Esophagus muscularis mucosa (tissue), 4 donors: ENCODE results near the gene FAM47E. TPM values are rescaled to one million over a fixed set of nuclear protein-coding genes. Genes with fewer than 3 reads are reported as not detected.

ENCODE experiments used
- DNase-seq: peaks from one replicate; pipeline ENCODE4 v3.0.0-alpha.2; 2017; ENCODE audit errors: extremely low spot score
- H3K27ac ChIP-seq, 4 donors: fragments of 200-600 bp; sonication (generic); replicated peaks in 1 of 4; 1 replicate in 3 of 4; 2 replicates in 1 of 4; pipeline ENCODE4 v1.5.1; 2016 to 2019; ENCODE audit warnings: mild to moderate bottlenecking in 1 of 4
- H3K27me3 ChIP-seq, 4 donors: fragments of 200-600 bp; sonication (generic); one replicate each; pipeline versions ENCODE4 v1.5.1 to v1.6.0; 2016 to 2019
- H3K36me3 ChIP-seq, 4 donors: fragments of 200-600 bp; sonication (generic); one replicate each; pipeline ENCODE4 v1.5.1; 2016 to 2019
- H3K4me1 ChIP-seq, 4 donors: fragments of 200-600 bp; sonication (generic); one replicate each; pipeline ENCODE4 v1.5.1; 2016 to 2019
- H3K4me3 ChIP-seq, 4 donors: fragments of 200-600 bp; sonication (generic); 1 replicate in 2 of 4; 2 replicates in 2 of 4; pipeline ENCODE4 v1.5.1; 2016 to 2019; ENCODE audit warnings: mild to moderate bottlenecking in 4 of 4, moderate library complexity in 1 of 4
- H3K9me3 ChIP-seq, 4 donors: fragments of 200-600 bp; sonication (generic); 1 replicate in 3 of 4; 2 replicates in 1 of 4; pipeline ENCODE4 v1.5.1; 2016 to 2019
- CTCF ChIP-seq, 3 experiments: fragments of 200-600 bp in 2 of 3; fragments of 450-650 bp in 1 of 3; sonication (generic) in 2 of 3; IDR thresholded peaks; one replicate each; pipeline ENCODE4 v1.5.1; 2017 to 2019; ENCODE audit warnings: antibody characterized with exemption in 3 of 3, mild to moderate bottlenecking in 2 of 3, moderate library complexity in 1 of 3
- EP300 ChIP-seq: sonication (generic); formaldehyde crosslinking; IDR thresholded peaks from one replicate; pipeline ENCODE4 v1.6.1; 2017; ENCODE audit warnings: antibody characterized with exemption
- POLR2A ChIP-seq: fragments of 450-650 bp; IDR thresholded peaks from one replicate; pipeline ENCODE4 v1.6.1; 2017; ENCODE audit warnings: antibody characterized with exemption, moderate library complexity, mild to moderate bottlenecking, low read depth
- POLR2AphosphoS5 ChIP-seq, 2 donors: sonication (generic); formaldehyde crosslinking; IDR thresholded peaks; one replicate each; pipeline ENCODE4 v1.6.1; 2017; ENCODE audit warnings: antibody characterized with exemption in 2 of 2
- WGBS: methylation state at CpG from one replicate; pipeline ENCODE4 v1.1.5; 2018; 5-methylcytosine and 5-hydroxymethylcytosine counted together
- intact Hi-C: fragments of 100-400 bp; cut with DNase I; formaldehyde crosslinking; loops from one replicate; pipeline ENCODE4 v1.15.1; 2023
- total RNA-seq, 4 donors: library from RNA; depleted of rRNA; stranded (reverse); fragments of >200 nt; gene quantifications; one replicate each; pipeline versions ENCODE4 v1.1.0 to v1.2.1, GENCODE V29; 2016

The FAM47E gene
- total RNA-seq, 4 donors from 2014 or later: 2.0 to 2.2 (median 2.1) TPM

DNA sequence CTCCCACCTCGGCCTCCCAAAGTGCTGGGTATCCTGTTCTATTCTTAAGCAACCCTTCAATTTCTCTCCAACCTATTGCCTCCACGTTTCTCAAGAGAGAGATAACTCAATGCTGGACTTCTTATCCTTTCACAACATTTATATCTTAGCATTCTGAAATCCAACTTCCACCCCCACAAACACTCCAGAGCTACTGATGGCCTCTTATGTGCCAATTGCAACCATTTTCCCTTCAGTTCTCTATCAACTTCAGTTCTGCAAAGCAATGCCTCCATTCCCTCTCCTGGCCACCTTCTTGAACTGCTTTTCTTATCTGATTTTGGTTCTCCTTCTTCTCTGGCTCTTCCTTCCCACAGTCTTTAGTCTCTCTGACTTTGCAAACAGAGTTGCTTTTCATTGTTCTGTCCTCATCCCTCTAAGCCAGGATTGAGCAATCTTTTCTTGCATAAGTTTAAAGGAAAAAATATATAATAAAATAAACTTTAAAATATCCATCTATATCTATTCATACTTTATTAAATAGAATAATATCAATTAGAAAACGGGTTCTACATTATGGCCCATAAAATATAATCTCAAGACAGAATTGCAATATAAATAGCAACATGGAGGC, 51.4 kb downstream of the FAM47E start:
- peaks cover 0 to 4% (median 1%) of the 10 kb centered on the region in 4 donors for H3K9me3 ChIP-seq
- H3K27me3 ChIP-seq: no peaks in the 10 kb centered on the region
- H3K4me1 ChIP-seq: peaks cover 15 to 28% (median 26%) of the 10 kb centered on the region in 4 donors
- H3K4me3 ChIP-seq: no peak overlapping the region
- TF ChIP-seq POLR2AphosphoS5 (IDR thresholded peaks at IDR 0.05): no peak
- no peak for TF ChIP-seq POLR2A
- no peak for TF ChIP-seq EP300
- no peak for TF ChIP-seq CTCF (IDR thresholded peaks at IDR 0.05)
- no peak overlapping the region for H3K27ac ChIP-seq
- WGBS: 84% methylated on average over 3 of the region's 3 CpGs
- no peak for DNase-seq
- intact Hi-C loops: no loop called here
- no peaks in the 10 kb centered on the region for H3K36me3 ChIP-seq

DNA sequence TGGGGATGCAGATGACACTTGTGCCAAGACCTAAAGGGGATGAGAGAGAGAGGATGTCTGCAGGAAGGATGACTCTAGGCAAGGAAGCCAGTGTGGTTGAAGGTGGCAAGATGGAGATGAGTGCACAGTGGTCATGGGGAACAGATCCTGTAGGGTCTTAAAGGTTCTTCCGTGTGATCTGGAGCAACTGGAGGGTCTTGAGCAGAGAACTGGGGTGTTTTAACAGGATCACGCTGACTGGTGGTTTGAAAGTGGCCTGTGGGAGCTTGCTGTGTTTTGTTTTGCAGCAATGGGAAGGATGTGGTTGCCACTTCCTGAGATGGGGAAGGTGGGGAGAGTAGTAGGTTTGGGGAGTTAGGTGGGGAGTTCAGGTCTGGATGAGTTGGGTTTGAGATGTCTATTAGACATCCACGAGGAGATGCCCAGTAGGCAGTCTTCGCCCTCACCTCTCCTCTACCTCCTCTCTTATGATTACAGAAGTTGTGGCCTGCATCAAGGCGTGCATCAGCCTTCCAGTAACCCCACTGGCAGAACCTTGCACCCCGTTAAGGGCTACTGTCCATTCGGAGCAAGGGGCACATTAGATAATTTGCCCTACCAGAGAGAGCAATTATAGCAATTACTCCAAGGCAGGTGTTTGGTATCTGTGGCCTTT, 53.6 kb downstream of the FAM47E start:
- intact Hi-C loops: loop anchor here (5.0 kb wide), 3 partner anchors 53 to 128 kb away; partner anchors contain the start of genes CCDC158 and FAM47E

GRCh38 chr4:76305971-76306881, 54.7 kb downstream of the FAM47E start, which contains the start of gene STBD1:
TSS of gene STBD1 (plus strand) at chr4:76306733. CDS start at chr4:76306770, 37 bp downstream.
- no peak for DNase-seq
- Histone ChIP-seq H3K27ac (peak within 1 kb of the TSS; percentile 88 to 90 (median 90)), H3K4me1 (peaks cover 28 to 52% (median 45%) of the 10 kb centered on the region in 4 donors), H3K4me3 (peak within 1 kb of the TSS; percentile 63 to 95 (median 73)), H3K27me3 (no peaks in the 10 kb centered on the region), H3K36me3 (peaks cover 0 to 17% (median 8%) of the 10 kb centered on the region in 4 donors), H3K9me3 (no peaks in the 10 kb centered on the region)
- WGBS: under 1% methylated on average over 39 of the region's 85 CpGs
- TF ChIP-seq EP300 (no peak), POLR2AphosphoS5 (IDR thresholded peaks at IDR 0.05) (peak; percentile 46 to 81), CTCF (IDR thresholded peaks at IDR 0.05) (no peak), POLR2A (peak; percentile 54)
- intact Hi-C loops: loop anchor here (5.0 kb wide), 3 partner anchors 54 to 129 kb away; partner anchors contain the start of genes CCDC158 and FAM47E

More for the DNA sequence above, 53.6 kb downstream of the FAM47E start:
- TF ChIP-seq POLR2AphosphoS5 (IDR thresholded peaks at IDR 0.05) (no peak), EP300 (no peak), POLR2A (no peak), CTCF (IDR thresholded peaks at IDR 0.05) (no peak)
- peak overlapping the region; percentile 88 to 90 (median 90) for H3K27ac ChIP-seq
- H3K4me3 ChIP-seq: peak overlapping the region; percentile 63 to 95 (median 73)
- WGBS: 78% methylated on average over 7 of the region's 7 CpGs
- peaks cover 0 to 11% (median 5%) of the 10 kb centered on the region in 4 donors for H3K36me3 ChIP-seq
- no peaks in the 10 kb centered on the region for H3K9me3 ChIP-seq
- H3K27me3 ChIP-seq: no peaks in the 10 kb centered on the region
- H3K4me1 ChIP-seq: peaks cover 27 to 48% (median 40%) of the 10 kb centered on the region in 4 donors
- no peak for DNase-seq

DNA sequence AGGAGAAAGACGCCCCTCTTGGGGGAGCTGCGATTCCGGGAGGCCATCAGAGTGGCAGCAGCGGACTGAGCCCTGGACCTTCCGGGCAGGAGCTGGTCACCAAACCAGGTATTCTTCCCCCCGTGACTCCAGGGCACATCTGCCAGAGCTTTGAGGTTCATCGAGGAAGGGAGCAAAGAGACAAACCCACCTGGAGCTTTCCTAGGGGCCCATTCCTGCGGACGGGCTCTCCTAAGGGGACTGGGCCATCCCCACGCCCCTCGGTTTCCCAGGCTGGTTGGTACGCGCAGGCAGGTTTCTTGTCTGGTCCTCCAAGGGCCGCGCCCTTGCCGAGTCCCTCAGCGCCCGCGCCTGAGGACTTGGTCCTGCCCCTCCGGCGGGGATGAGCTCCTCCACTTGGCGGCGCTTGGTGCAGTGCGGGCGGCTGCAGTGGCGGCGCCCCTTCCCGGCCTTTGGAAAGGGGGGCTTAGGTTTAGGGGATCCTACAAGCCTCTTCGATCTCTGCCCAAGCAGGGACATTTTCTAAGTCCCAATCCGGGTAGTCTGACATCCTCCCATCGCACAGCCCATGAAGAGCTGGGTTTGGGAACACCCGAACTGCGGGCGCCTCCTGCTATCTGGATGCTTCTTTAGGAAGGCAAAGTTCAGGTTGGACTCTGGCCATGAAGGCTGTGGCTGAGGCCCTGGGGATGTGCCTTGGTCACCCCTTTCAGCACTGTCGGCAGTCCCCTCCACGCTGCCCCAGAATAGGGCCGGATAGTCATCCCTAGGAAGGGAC, 55.5 kb downstream of the FAM47E start:
- Histone ChIP-seq H3K9me3 (no peaks in the 10 kb centered on the region), H3K4me3 (peak overlapping the region; percentile 63 to 95 (median 73)), H3K27me3 (no peaks in the 10 kb centered on the region), H3K36me3 (peaks cover 0 to 17% (median 8%) of the 10 kb centered on the region in 4 donors), H3K4me1 (peaks cover 22 to 52% (median 45%) of the 10 kb centered on the region in 4 donors), H3K27ac (peak overlapping the region; percentile 88 to 90 (median 90))
- no peak for DNase-seq
- 4% methylated on average over 17 of the region's 37 CpGs for WGBS
- TF ChIP-seq POLR2A (no peak), CTCF (IDR thresholded peaks at IDR 0.05) (peak; percentile 37 to 54 (median 43)), POLR2AphosphoS5 (IDR thresholded peaks at IDR 0.05) (no peak), EP300 (no peak)
- intact Hi-C loops: loop anchor here (5.0 kb wide), 3 partner anchors 55 to 130 kb away; partner anchors contain the start of genes CCDC158 and FAM47E
